HCT116 (cell line): ENCODE results near the gene NDUFS2. TPM values are rescaled to one million over a fixed set of nuclear protein-coding genes. Genes with fewer than 3 reads are reported as not detected.

Experiments
- ATAC-seq: fragments of 200-7000 bp; cut with Tn5 transposase; 2 replicates; pipeline ENCODE4 v1.9.1; 2020; ENCODE audit warnings: mild to moderate bottlenecking, moderate library complexity
- BruUV-seq: library from RNA; stranded (reverse); fragments of 400-500 nt; replicated peaks from 2 replicates; lab custom pipeline; 2021; lab: Mats Ljungman, UMichigan
- CTCF ChIA-PET: fragments of 300-600 bp; sonication (Branson Sonifier 250); formaldehyde crosslinking; loops from one replicate; lab custom pipeline; 2021; ENCODE audit warnings: antibody characterized with exemption; lab: Charles Lee
- POLR2A ChIA-PET: fragments of 300-600, 350-600 bp; sonication (Branson Sonifier 250); formaldehyde crosslinking; loops from one replicate; lab custom pipeline; 2021; ENCODE audit warnings: antibody characterized with exemption; lab: Charles Lee
- RAD21 ChIA-PET, 2 experiments: fragments of 300-600 bp; sonication (Branson Sonifier 250); formaldehyde crosslinking; loops; one replicate each; lab custom pipeline; 2023; ENCODE audit warnings: low total read pairs in 2 of 2; ENCODE audit not compliant: uncharacterized antibody in 2 of 2, unreplicated experiment in 2 of 2, low non-redundant PET in 1 of 2; lab: Charles Lee
- DNase-seq: peaks from one replicate; pipeline ENCODE4 v3.0.0-alpha.2; 2010; ENCODE audit warnings: low read depth, low spot score
- H2AFZ ChIP-seq: fragments of 200-600 bp; shearing (Covaris generic), sonication (generic); 2 replicates; pipeline ENCODE4 v1.6.1; 2017; ENCODE audit warnings: low read depth, mixed run types, mixed read lengths, antibody characterized with exemption, low read length; ENCODE audit not compliant: poor library complexity, severe bottlenecking
- H3K27ac ChIP-seq: 2 replicates; pipeline ENCODE4 v1.5.1; 2012; ENCODE audit warnings: low read depth, low read length
- H3K27me3 ChIP-seq: fragments of 200-600 bp; sonication (generic); 2 replicates; pipeline ENCODE4 v1.6.1; 2016; ENCODE audit warnings: mixed run types, low read length, mixed read lengths; ENCODE audit not compliant: insufficient read depth
- H3K36me3 ChIP-seq, 2 experiments: fragments of 200-500 bp in 1 of 2; fragments of 200-600 bp in 1 of 2; sonication (Bioruptor generic) in 1 of 2; sonication (generic) in 1 of 2; 2 replicates each; pipeline versions ENCODE4 v1.5.1 to v1.6.1; 2014 to 2016; ENCODE audit warnings: low read length in 2 of 2, inconsistent platforms in 1 of 2, mixed read lengths in 1 of 2, mixed run types in 1 of 2; ENCODE audit not compliant: insufficient read depth in 2 of 2, control insufficient read depth in 1 of 2
- H3K4me1 ChIP-seq, 2 experiments: fragments of 200-600 bp in 1 of 2; sonication (generic) in 1 of 2; 2 replicates each; pipeline versions ENCODE4 v1.5.1 to v1.6.1; 2012 to 2017; ENCODE audit warnings: low read length in 2 of 2, inconsistent platforms in 1 of 2, mild to moderate bottlenecking in 1 of 2, mixed read lengths in 1 of 2, mixed run types in 1 of 2, moderate library complexity in 1 of 2; ENCODE audit not compliant: insufficient read depth in 2 of 2, control insufficient read depth in 1 of 2
- H3K4me2 ChIP-seq: fragments of 200-600 bp; sonication (generic); 2 replicates; pipeline ENCODE4 v1.6.1; 2017; ENCODE audit warnings: mixed run types, low read length, mixed read lengths
- H3K4me3 ChIP-seq, 2 experiments: fragments of 200-600 bp in 1 of 2; sonication (generic) in 1 of 2; replicated peaks in 1 of 2; 2 replicates each; pipeline ENCODE4 v1.5.1; 2011 to 2016; ENCODE audit warnings: low read length in 2 of 2, control low read depth in 1 of 2, low read depth in 1 of 2, mild to moderate bottlenecking in 1 of 2, mixed read lengths in 1 of 2, mixed run types in 1 of 2
- H3K79me2 ChIP-seq: fragments of 200-600 bp; sonication (generic); 2 replicates; pipeline ENCODE4 v1.6.1; 2017; ENCODE audit warnings: mild to moderate bottlenecking, mixed run types, low read length, moderate library complexity, mixed read lengths; ENCODE audit not compliant: insufficient read depth
- H3K9ac ChIP-seq: fragments of 200-600 bp; sonication (generic); 2 replicates; pipeline ENCODE4 v1.6.1; 2016; ENCODE audit warnings: low read length, mixed read lengths
- H3K9me2 ChIP-seq: fragments of 200-600 bp; sonication (generic), shearing (Covaris generic); 2 replicates; pipeline ENCODE4 v1.6.1; 2017; ENCODE audit warnings: mixed run types, mild to moderate bottlenecking, moderate library complexity; ENCODE audit not compliant: insufficient read depth
- H3K9me3 ChIP-seq, 2 experiments: fragments of 200-500 bp in 1 of 2; fragments of 200-600 bp in 1 of 2; sonication (Bioruptor generic) in 1 of 2; sonication (generic) in 1 of 2; 2 replicates each; pipeline ENCODE4 v1.6.1; 2014 to 2017; ENCODE audit warnings: low read length in 2 of 2, mixed read lengths in 2 of 2, inconsistent platforms in 1 of 2, low read depth in 1 of 2, mild to moderate bottlenecking in 1 of 2, mixed run types in 1 of 2, moderate library complexity in 1 of 2; ENCODE audit not compliant: control insufficient read depth in 1 of 2, insufficient read depth in 1 of 2
- H4K20me1 ChIP-seq: fragments of 200-600 bp; sonication (generic), shearing (Covaris generic); 2 replicates; pipeline ENCODE4 v1.6.1; 2017; ENCODE audit warnings: mixed run types, mild to moderate bottlenecking, moderate library complexity; ENCODE audit not compliant: insufficient read depth
- CBX3 ChIP-seq: IDR thresholded peaks from 2 replicates; pipeline ENCODE4 v1.6.1; 2012; ENCODE audit warnings: low read depth
- CEBPB ChIP-seq: IDR thresholded peaks from 2 replicates; pipeline ENCODE4 v1.6.1; 2012; ENCODE audit warnings: low read depth
- EGR1 ChIP-seq: IDR thresholded peaks from 2 replicates; pipeline ENCODE4 v1.6.1; 2012; ENCODE audit warnings: low read depth
- ELF1 ChIP-seq: IDR thresholded peaks from 2 replicates; pipeline ENCODE4 v1.6.1; 2012; ENCODE audit warnings: low read depth, borderline replicate concordance
- JUND ChIP-seq: IDR thresholded peaks from 2 replicates; pipeline ENCODE4 v1.6.1; 2012
- POLR2A ChIP-seq: IDR thresholded peaks from 2 replicates; pipeline ENCODE4 v1.7.0; 2011; ENCODE audit warnings: borderline replicate concordance; ENCODE audit not compliant: insufficient read depth, insufficient read length; ENCODE audit errors: extremely low read depth
- POLR2AphosphoS5 ChIP-seq: IDR thresholded peaks from 2 replicates; pipeline ENCODE4 v1.6.1; 2011; ENCODE audit warnings: mild to moderate bottlenecking, low read depth, low read length, moderate library complexity
- SRF ChIP-seq: IDR thresholded peaks from 2 replicates; pipeline ENCODE4 v1.6.1; 2012; ENCODE audit warnings: low read depth
- YY1 ChIP-seq: IDR thresholded peaks from 2 replicates; pipeline ENCODE4 v1.6.1; 2011; ENCODE audit warnings: low read length, low read depth, moderate library complexity, mild to moderate bottlenecking; ENCODE audit not compliant: insufficient replicate concordance; ENCODE audit errors: extremely low read depth
- ZFX ChIP-seq: fragments of 450-650 bp; IDR thresholded peaks from 2 replicates; pipeline ENCODE4 v1.6.1; 2017
- ZNF274 ChIP-seq: fragments of 200-500 bp; sonication (Bioruptor generic); IDR thresholded peaks from 2 replicates; pipeline ENCODE4 v1.6.1; 2014; ENCODE audit warnings: mild to moderate bottlenecking, low read depth, low read length, inconsistent platforms
- intact Hi-C: fragments of 100-400 bp; cut with micrococcal nuclease; formaldehyde crosslinking; loops from 2 replicates; pipeline ENCODE4 v1.10.0; 2022
- total RNA-seq: library from RNA; stranded (reverse); gene quantifications from one replicate; pipeline ENCODE4 v1.2.1, GENCODE V29; 2021; ENCODE audit not compliant: unreplicated experiment
- TF ChIP-seq, protein P1 (sequence below): IDR thresholded peaks from 2 replicates; pipeline ENCODE4 v1.6.1; 2012
- TF ChIP-seq, protein P2 (sequence below): IDR thresholded peaks from 2 replicates; pipeline ENCODE4 v1.6.1; 2012; ENCODE audit warnings: low read depth
- TF ChIP-seq, protein P3 (sequence below): IDR thresholded peaks from 2 replicates; pipeline ENCODE4 v1.6.1; 2012

Gene NDUFS2
- total RNA-seq, 1 experiment from 2014 or later, result 82.7 TPM

DNA sequence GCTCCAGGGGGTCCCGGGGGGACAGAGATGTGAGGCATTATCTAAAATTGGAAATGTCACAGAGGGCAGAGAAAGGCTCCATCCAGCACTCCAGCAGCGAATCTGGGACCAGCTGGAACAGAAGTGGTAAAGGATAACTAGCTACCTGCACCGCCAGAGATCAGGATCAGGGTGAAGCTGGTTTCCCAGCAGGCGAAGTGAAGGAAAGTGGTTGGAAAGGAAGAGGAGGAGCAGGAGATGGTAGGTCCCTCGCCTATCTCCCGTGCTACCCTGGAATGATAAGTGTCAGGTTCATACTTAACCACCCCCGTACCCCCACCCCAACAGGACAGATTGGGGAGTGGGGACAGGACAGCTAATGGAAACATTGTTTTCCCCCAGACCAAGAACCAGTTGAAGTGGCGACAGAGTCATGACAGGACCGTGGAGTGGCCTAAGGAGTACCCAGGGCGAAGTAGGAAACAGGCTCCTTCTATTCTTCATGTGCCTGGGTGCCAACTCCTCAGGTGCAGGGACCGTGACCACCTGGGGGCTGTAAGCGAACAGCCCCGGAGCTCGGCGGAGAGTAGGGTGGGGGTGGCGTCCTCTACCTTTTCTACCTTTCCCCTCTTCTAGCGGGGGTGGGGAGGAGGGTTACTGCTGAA, 25.6 kb upstream of the NDUFS2 start:
- peak overlapping the region; percentile 57; the same call in 1 of the 2 replicates for H3K27ac ChIP-seq
- CTCF ChIA-PET, result interaction anchor here (2.1 kb wide), 1 partner anchor 10 kb away, joined by 9 read pairs; the partner anchor contains the start of gene PPOX
- DNase-seq, result no peak
- BruUV-seq, result no TSS peak
- intact Hi-C loops, result no loop called here
- H3K9me3 ChIP-seq, result no peaks in the 10 kb centered on the region
- peaks cover 17% of the 10 kb centered on the region for H3K79me2 ChIP-seq
- H2AFZ ChIP-seq, result no peak overlapping the region
- H3K4me1 ChIP-seq, result peaks cover 10 to 19% of the 10 kb centered on the region in 2 experiments; a peak in 3 of 4 replicates
- ATAC-seq, result no peak
- no peaks in the 10 kb centered on the region for H4K20me1 ChIP-seq
- H3K4me2 ChIP-seq, result peak overlapping the region; percentile 89
- RAD21 ChIA-PET, result interaction anchor here in 1 of 2 experiments (0.6 kb wide), 1 partner anchor 198 kb away, joined by 7 read pairs; no protein-coding TSS in a partner anchor
- no peaks in the 10 kb centered on the region for H3K9me2 ChIP-seq
- POLR2A ChIA-PET, result interaction anchor here (0.6 to 1.5 kb wide), 3 partner anchors 11 to 131 kb away, joined by 3 to 8 read pairs (median 3); partner anchors contain the start of genes NDUFS2, PPOX and USF1
- no peak for TF ChIP-seq ZNF274
- no peak for TF ChIP-seq POLR2A
- TF ChIP-seq JUND, result no peak
- no peak for TF ChIP-seq ZFX
- no peak for TF ChIP-seq EGR1
- TF ChIP-seq, protein P1, sequence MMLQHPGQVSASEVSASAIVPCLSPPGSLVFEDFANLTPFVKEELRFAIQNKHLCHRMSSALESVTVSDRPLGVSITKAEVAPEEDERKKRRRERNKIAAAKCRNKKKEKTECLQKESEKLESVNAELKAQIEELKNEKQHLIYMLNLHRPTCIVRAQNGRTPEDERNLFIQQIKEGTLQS, result no peak
- H3K9ac ChIP-seq, result peak overlapping the region; percentile 81
- H3K27me3 ChIP-seq, result no peaks in the 10 kb centered on the region
- peak overlapping the region; percentile 90 to 93 for H3K4me3 ChIP-seq
- H3K36me3 ChIP-seq, result peaks cover 21 to 28% of the 10 kb centered on the region in 2 experiments; a peak in 3 of 4 replicates

DNA sequence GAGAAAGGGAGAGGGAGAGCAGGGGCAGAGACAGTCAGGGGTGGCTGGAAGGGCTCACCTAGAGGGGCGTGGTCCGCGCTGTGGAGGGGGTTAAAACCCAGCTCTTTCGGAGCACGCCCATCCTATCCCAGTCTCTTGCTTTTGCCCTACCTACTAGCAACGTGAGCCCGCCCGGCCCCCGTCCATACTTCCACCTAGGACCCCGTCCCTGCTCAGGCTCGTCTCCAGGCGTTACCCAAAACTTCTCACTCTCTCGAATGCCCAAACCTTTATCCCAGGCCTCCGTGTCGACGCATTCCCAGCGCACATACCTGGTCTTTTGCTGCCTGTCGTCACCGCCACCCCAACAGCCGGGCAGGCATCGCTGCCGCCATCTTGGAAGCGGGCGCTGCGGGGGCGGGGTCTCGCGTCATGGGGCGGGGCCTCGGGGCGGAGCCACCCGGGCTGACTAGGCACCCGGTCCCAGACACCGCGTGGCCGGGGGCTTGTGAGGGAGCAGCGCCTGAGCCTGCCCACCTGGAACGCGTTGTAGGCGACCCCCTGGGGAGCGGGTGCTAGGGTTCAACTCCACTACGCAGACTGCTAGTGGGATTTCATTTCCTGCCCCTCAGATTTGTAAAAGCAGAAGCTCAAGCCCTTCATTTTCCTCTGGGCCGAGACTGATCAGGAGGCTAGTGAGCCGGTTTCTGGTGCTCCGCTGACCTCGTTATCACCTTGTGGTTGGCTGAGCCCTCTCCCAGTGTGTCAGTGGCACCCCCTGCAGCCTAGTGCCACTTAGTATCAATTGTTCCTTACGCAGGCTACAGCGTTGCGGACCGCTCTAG, 24.8 kb upstream of the NDUFS2 start, which contains the start of gene B4GALT3:
Gene B4GALT3 (minus strand): TSS at position 396 of the 824 bp plus-strand sequence. CDS start 1,447 bp downstream, outside the sequence.
- Histone ChIP-seq H3K9me3 (no peaks in the 10 kb centered on the region), H3K4me2 (peak within 1 kb of the TSS; percentile 89), H3K4me3 (peak within 1 kb of the TSS; percentile 90 to 93), H3K27ac (peak within 1 kb of the TSS; percentile 57), H3K79me2 (peaks cover 17% of the 10 kb centered on the region), H3K27me3 (no peaks in the 10 kb centered on the region), H3K36me3 (peaks cover 14 to 23% of the 10 kb centered on the region in 2 experiments; a peak in 3 of 4 replicates), H3K9me2 (no peaks in the 10 kb centered on the region), H3K9ac (peak within 1 kb of the TSS; percentile 81), H4K20me1 (no peaks in the 10 kb centered on the region), H3K4me1 (peaks cover 13 to 26% of the 10 kb centered on the region in 2 experiments), H2AFZ (no peak within 1 kb of the TSS)
- DNase-seq (peak; percentile 65), ATAC-seq (peak; percentile 93)
- POLR2A ChIA-PET, result interaction anchor here (0.6 to 1.5 kb wide), 3 partner anchors 11 to 132 kb away, joined by 3 to 8 read pairs (median 3); partner anchors contain the start of genes NDUFS2, PPOX and USF1
- no TSS peak for BruUV-seq
- RAD21 ChIA-PET, result interaction anchor here in 1 of 2 experiments (0.6 kb wide), 1 partner anchor 197 kb away, joined by 7 read pairs; no protein-coding TSS in a partner anchor
- CTCF ChIA-PET, result interaction anchor here (2.1 kb wide), 1 partner anchor 11 kb away, joined by 9 read pairs; the partner anchor contains the start of gene PPOX
- intact Hi-C loops, result no loop called here
- TF ChIP-seq, protein P2, sequence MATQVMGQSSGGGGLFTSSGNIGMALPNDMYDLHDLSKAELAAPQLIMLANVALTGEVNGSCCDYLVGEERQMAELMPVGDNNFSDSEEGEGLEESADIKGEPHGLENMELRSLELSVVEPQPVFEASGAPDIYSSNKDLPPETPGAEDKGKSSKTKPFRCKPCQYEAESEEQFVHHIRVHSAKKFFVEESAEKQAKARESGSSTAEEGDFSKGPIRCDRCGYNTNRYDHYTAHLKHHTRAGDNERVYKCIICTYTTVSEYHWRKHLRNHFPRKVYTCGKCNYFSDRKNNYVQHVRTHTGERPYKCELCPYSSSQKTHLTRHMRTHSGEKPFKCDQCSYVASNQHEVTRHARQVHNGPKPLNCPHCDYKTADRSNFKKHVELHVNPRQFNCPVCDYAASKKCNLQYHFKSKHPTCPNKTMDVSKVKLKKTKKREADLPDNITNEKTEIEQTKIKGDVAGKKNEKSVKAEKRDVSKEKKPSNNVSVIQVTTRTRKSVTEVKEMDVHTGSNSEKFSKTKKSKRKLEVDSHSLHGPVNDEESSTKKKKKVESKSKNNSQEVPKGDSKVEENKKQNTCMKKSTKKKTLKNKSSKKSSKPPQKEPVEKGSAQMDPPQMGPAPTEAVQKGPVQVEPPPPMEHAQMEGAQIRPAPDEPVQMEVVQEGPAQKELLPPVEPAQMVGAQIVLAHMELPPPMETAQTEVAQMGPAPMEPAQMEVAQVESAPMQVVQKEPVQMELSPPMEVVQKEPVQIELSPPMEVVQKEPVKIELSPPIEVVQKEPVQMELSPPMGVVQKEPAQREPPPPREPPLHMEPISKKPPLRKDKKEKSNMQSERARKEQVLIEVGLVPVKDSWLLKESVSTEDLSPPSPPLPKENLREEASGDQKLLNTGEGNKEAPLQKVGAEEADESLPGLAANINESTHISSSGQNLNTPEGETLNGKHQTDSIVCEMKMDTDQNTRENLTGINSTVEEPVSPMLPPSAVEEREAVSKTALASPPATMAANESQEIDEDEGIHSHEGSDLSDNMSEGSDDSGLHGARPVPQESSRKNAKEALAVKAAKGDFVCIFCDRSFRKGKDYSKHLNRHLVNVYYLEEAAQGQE, result no peak
- TF ChIP-seq YY1, result peak; percentile 99
- TF ChIP-seq CBX3, result no peak
- TF ChIP-seq JUND, result no peak
- peak; percentile 46; the same call in 1 of the 2 replicates for TF ChIP-seq ZFX
- TF ChIP-seq, protein P3, sequence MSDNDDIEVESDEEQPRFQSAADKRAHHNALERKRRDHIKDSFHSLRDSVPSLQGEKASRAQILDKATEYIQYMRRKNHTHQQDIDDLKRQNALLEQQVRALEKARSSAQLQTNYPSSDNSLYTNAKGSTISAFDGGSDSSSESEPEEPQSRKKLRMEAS, result peak; percentile 97
- TF ChIP-seq SRF, result no peak
- TF ChIP-seq POLR2AphosphoS5, result peak; percentile 98
- no peak for TF ChIP-seq CEBPB
- no peak for TF ChIP-seq ZNF274
- no peak for TF ChIP-seq ELF1
